PC-9 (cell line): ENCODE data around the gene PHF23. TPM values are rescaled to one million over a fixed set of nuclear protein-coding genes. Genes with fewer than 3 reads are reported as not detected.

ENCODE experiments used
- Bru-seq: library from RNA; stranded (reverse); fragments of 400-500 nt; gene quantifications from one replicate; lab custom pipeline; 2021; lab: Mats Ljungman, UMichigan
- BruChase-seq, 2 experiments: library from RNA; stranded (reverse); fragments of 400-500 nt; gene quantifications; one replicate each; lab custom pipeline; 2021; lab: Mats Ljungman, UMichigan
- BruUV-seq: library from RNA; stranded (reverse); fragments of 400-500 nt; replicated peaks from 2 replicates; lab custom pipeline; 2021; lab: Mats Ljungman, UMichigan
- CTCF ChIA-PET: fragments of 300-600 bp; sonication (Branson Sonifier 250); formaldehyde crosslinking; loops from one replicate; lab custom pipeline; 2022; ENCODE audit warnings: antibody characterized with exemption; lab: Charles Lee
- POLR2A ChIA-PET: fragments of 300-600 bp; sonication (Branson Sonifier 250); formaldehyde crosslinking; loops from one replicate; lab custom pipeline; 2022; ENCODE audit warnings: antibody characterized with exemption; ENCODE audit not compliant: unreplicated experiment; lab: Charles Lee
- DNase-seq, 2 experiments: peaks; one replicate each; pipeline versions ENCODE4 v3.0.0 to v3.0.0-alpha.2; 2015 to 2022; ENCODE audit warnings: mixed read lengths in 1 of 2
- H2AFZ ChIP-seq: fragments of 200-600 bp; sonication (generic); 2 replicates; pipeline ENCODE4 v1.8.1; 2017; ENCODE audit warnings: antibody characterized with exemption
- H3F3A ChIP-seq: fragments of 200-600 bp; sonication (generic); 2 replicates; pipeline ENCODE4 v1.8.1; 2017; ENCODE audit warnings: antibody characterized with exemption, mild to moderate bottlenecking, low read depth; ENCODE audit not compliant: insufficient read depth
- H3K27ac ChIP-seq: fragments of 200-600 bp; sonication (generic); 2 replicates; pipeline ENCODE4 v1.6.1; 2016; ENCODE audit warnings: mixed run types
- H3K27me3 ChIP-seq: fragments of 200-600 bp; sonication (generic); 2 replicates; pipeline ENCODE4 v1.6.1; 2016; ENCODE audit warnings: low read depth, mixed run types; ENCODE audit not compliant: insufficient read depth
- H3K36me3 ChIP-seq: fragments of 200-600 bp; sonication (generic); 2 replicates; pipeline ENCODE4 v1.6.1; 2016; ENCODE audit warnings: low read depth, mixed run types
- H3K4me1 ChIP-seq: fragments of 200-600 bp; sonication (generic); replicated peaks from 2 replicates; pipeline ENCODE4 v1.6.1; 2016; ENCODE audit warnings: mixed run types; ENCODE audit not compliant: insufficient read depth
- H3K4me2 ChIP-seq: fragments of 200-600 bp; sonication (generic); 2 replicates; pipeline ENCODE4 v1.6.1; 2017; ENCODE audit warnings: mixed run types
- H3K4me3 ChIP-seq: fragments of 200-600 bp; sonication (generic); 2 replicates; pipeline ENCODE4 v1.6.1; 2016; ENCODE audit warnings: mixed run types
- H3K79me2 ChIP-seq: fragments of 200-600 bp; sonication (generic); 2 replicates; pipeline ENCODE4 v1.6.1; 2017; ENCODE audit warnings: low read depth, mixed run types
- H3K9me2 ChIP-seq: fragments of 200-600 bp; sonication (generic); 2 replicates; pipeline ENCODE4 v1.8.1; 2017; ENCODE audit warnings: mild to moderate bottlenecking; ENCODE audit not compliant: insufficient read depth
- H3K9me3 ChIP-seq: fragments of 200-600 bp; sonication (generic); 2 replicates; pipeline ENCODE4 v1.8.1; 2016; ENCODE audit warnings: low read depth; ENCODE audit not compliant: insufficient read depth
- H4K20me1 ChIP-seq: fragments of 200-600 bp; sonication (generic); 2 replicates; pipeline ENCODE4 v1.8.1; 2017; ENCODE audit not compliant: insufficient read depth
- EZH2 ChIP-seq: fragments of 200-600 bp; sonication (generic); IDR thresholded peaks from 2 replicates; pipeline ENCODE4 v1.8.0; 2017; ENCODE audit warnings: antibody characterized with exemption, low read depth
- intact Hi-C: fragments of 100-400 bp; cut with micrococcal nuclease; formaldehyde crosslinking; loops from one replicate; pipeline ENCODE4 v1.10.0; 2022; ENCODE audit not compliant: unreplicated experiment
- long read RNA-seq: library from polyadenylated mRNA; stranded (forward); transcript quantifications from one replicate; pipeline ENCODE4 v2.0.0, GENCODE V29; 2022
- total RNA-seq: library from RNA; stranded (reverse); gene quantifications from 2 replicates; pipeline ENCODE4 v1.2.3, GENCODE V29; 2021
- TF ChIP-seq, protein P1 (sequence below): fragments of 200-600 bp; sonication (generic); conservative IDR thresholded peaks from 2 replicates; pipeline ENCODE4 v1.6.1; 2017; ENCODE audit warnings: mixed run types, antibody characterized with exemption, mild to moderate bottlenecking, moderate library complexity

The PHF23 gene
- total RNA-seq: 64.5 and 65.8 TPM in 2 replicates
- Bru-seq, nascent RNA: percentile 85 among the genes with signal in this experiment
- percentile 98 among the genes with signal in this experiment for BruChase-seq, experiment 1, labeled RNA remaining after a 2-hour chase
- percentile 90 among the genes with signal in this experiment for BruChase-seq, experiment 2, labeled RNA remaining after a 6-hour chase
- long read RNA-seq, transcript PHF23-205 (5 exons, 1,768 nt): minor isoform, 9 of 131 reads
- long read RNA-seq, transcript PHF23-201 (5 exons, 2,037 nt): major isoform, 98 of 131 reads
- long read RNA-seq, partial matches to known transcripts: 4 of 131 reads
- long read RNA-seq, other reads (novel, unspliced or antisense): 19 of 131 reads

DNA sequence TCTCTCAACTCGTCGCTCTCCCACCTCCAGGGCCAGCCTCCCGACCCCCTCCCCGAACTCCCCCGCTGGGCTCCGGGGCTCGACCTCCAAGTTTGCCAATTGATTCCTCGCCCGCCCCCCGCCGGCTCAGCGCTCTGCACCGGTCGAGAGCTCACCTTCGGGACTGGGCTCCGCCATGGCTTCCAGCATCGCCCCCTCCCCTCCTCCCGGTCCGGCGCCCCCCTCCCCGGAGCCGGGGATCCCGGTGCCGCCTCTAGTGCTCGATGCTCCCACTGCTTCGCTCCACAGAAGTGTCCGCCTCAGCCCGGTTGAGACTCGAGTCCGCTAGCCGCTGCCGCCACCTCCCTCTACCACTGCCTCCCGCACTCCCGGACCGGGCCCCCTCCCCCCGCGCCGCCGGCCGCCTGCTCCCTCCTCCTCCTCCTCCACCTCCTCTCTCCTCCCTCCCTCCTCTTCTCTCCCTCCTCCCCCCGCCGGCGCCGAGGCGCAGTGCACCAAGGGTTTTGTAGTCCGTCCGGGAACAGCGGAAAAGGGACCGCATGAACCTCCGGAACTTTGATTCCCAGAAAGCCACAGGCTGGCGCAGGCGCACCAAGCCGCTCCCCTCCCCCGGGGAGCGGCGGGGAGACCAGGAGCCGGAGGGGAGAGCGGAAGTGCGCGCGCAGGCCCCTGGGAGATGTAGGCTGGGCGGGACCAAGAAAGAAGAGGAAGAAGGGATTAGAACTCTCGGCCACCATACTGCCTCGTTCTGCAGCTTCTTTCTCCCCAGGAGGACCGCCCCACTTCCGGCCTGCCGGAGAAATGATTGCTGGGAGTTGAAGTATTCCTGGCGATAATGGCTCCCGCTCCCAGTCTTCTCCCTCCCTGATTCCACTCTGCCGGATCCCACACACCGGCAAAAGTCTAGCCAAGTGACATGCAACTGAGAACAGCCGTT is at the start of gene PHF23:
PHF23 (minus strand) TSS at position 367 of the 937 bp plus-strand sequence; CDS start at position 189, 178 bp downstream.
- Histone ChIP-seq H3K27me3 (no peaks in the 10 kb centered on the region), H3K4me3 (peak within 1 kb of the TSS; percentile 93), H3K27ac (peak within 1 kb of the TSS; percentile 80), H3K36me3 (peaks cover 32% of the 10 kb centered on the region), H3K4me1 (peaks cover 38% of the 10 kb centered on the region), H4K20me1 (peaks cover 11% of the 10 kb centered on the region), H3K79me2 (peaks cover 63% of the 10 kb centered on the region), H3F3A (peaks cover 63% of the 10 kb centered on the region), H2AFZ (no peak within 1 kb of the TSS; the same call in 1 of the 2 replicates), H3K4me2 (peak within 1 kb of the TSS; percentile 96), H3K9me3 (no peaks in the 10 kb centered on the region), H3K9me2 (no peaks in the 10 kb centered on the region)
- ChIA-PET POLR2A (interaction anchor here (0.6 kb wide), 3 partner anchors 11 to 291 kb away, joined by 3 to 5 read pairs (median 3); no protein-coding TSS in a partner anchor), CTCF (interaction anchor here (1.2 to 1.4 kb wide), 2 partner anchors 19 to 194 kb away, joined by 4 to 8 read pairs; no protein-coding TSS in a partner anchor)
- TF ChIP-seq, protein P1, sequence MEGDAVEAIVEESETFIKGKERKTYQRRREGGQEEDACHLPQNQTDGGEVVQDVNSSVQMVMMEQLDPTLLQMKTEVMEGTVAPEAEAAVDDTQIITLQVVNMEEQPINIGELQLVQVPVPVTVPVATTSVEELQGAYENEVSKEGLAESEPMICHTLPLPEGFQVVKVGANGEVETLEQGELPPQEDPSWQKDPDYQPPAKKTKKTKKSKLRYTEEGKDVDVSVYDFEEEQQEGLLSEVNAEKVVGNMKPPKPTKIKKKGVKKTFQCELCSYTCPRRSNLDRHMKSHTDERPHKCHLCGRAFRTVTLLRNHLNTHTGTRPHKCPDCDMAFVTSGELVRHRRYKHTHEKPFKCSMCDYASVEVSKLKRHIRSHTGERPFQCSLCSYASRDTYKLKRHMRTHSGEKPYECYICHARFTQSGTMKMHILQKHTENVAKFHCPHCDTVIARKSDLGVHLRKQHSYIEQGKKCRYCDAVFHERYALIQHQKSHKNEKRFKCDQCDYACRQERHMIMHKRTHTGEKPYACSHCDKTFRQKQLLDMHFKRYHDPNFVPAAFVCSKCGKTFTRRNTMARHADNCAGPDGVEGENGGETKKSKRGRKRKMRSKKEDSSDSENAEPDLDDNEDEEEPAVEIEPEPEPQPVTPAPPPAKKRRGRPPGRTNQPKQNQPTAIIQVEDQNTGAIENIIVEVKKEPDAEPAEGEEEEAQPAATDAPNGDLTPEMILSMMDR: no peak
- TF ChIP-seq EZH2: no peak
- BruUV-seq: no TSS peak
- DNase-seq: peak; percentile 96 to 99
- intact Hi-C loops: loop anchor here (1.0 to 2.0 kb wide), 2 partner anchors 13 to 25 kb away; partner anchors contain the start of gene ELP5

DNA sequence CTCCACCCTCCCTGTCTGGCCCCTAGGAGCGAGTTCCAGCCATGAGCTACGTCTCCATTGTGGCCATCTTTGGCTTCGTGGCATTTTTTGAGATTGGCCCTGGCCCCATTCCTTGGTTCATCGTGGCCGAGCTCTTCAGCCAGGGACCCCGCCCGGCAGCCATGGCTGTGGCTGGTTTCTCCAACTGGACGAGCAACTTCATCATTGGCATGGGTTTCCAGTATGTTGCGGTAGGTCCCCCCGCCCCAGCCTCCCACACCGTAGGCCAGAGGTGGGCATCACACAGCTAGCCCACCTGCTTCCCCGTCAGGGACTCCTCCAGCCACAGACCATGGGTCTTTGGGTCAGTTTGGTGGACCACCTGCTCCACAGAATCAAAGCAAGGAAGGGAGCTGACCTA is 46.4 kb upstream of the PHF23 start:
- Histone ChIP-seq H3K79me2 (no peaks in the 10 kb centered on the region), H3K4me1 (no peaks in the 10 kb centered on the region), H3F3A (peaks cover 4% of the 10 kb centered on the region; the same call in 1 of the 2 replicates), H3K36me3 (no peaks in the 10 kb centered on the region), H2AFZ (no peak overlapping the region), H3K27me3 (peaks cover 5% of the 10 kb centered on the region; the same call in 1 of the 2 replicates), H3K4me2 (no peak overlapping the region), H3K9me3 (no peaks in the 10 kb centered on the region), H4K20me1 (no peaks in the 10 kb centered on the region), H3K27ac (no peak overlapping the region), H3K9me2 (no peaks in the 10 kb centered on the region), H3K4me3 (no peak overlapping the region)
- ChIA-PET CTCF (no interaction called here), POLR2A (no interaction called here)
- DNase-seq: no peak
- TF ChIP-seq EZH2: no peak
- TF ChIP-seq, protein P1: no peak
- intact Hi-C loops: no loop called here
- no TSS peak for BruUV-seq

DNA sequence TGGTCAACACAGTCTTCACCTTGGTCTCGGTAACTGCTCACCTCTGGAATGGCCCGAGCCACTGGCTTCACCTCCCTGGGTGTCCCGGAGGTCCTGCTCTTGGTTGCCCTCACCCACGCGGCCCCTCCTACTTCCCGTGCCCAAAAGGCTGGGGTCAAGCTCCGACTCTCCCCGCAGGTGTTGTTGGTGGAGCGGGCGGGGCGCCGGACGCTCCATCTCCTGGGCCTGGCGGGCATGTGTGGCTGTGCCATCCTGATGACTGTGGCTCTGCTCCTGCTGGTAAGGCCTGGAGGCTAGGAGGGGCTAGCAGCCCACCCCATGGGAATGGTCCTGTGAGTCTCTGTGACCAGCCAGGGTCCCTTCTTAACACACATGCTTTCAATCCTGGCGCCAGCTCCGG is 45.7 kb upstream of the PHF23 start:
- intact Hi-C loops: no loop called here
- Histone ChIP-seq H3K27ac (no peak overlapping the region), H3K9me3 (no peaks in the 10 kb centered on the region), H3K27me3 (no peaks in the 10 kb centered on the region; the same call in 1 of the 2 replicates), H3K36me3 (no peaks in the 10 kb centered on the region), H3K4me2 (no peak overlapping the region), H4K20me1 (no peaks in the 10 kb centered on the region), H3K79me2 (no peaks in the 10 kb centered on the region), H3F3A (peaks cover 9% of the 10 kb centered on the region; the same call in 1 of the 2 replicates), H3K4me3 (no peak overlapping the region), H2AFZ (no peak overlapping the region), H3K9me2 (no peaks in the 10 kb centered on the region), H3K4me1 (0 out of 2 replicates have a peak, but pooled peaks cover 4% of the 10 kb centered on the region)
- POLR2A ChIA-PET: no interaction called here
- BruUV-seq: no TSS peak
- TF ChIP-seq, protein P1: no peak
- TF ChIP-seq EZH2: no peak
- DNase-seq: no peak
- CTCF ChIA-PET: no interaction called here
